B cell (primary cell): Measurements from ENCODE around the gene EXOC4. TPM values are rescaled to one million over a fixed set of nuclear protein-coding genes. Genes with fewer than 3 reads are reported as not detected.

Source experiments
- ATAC-seq: fragments of 200-7000 bp; cut with Tn5 transposase; one replicate; pipeline ENCODE4 v1.10.0; 2021; ENCODE audit warnings: low read depth, mild to moderate bottlenecking, moderate number of reproducible peaks, moderate library complexity
- CTCF ChIA-PET: fragments of 350-600 bp; sonication (Branson Sonifier 250); formaldehyde crosslinking; loops from one replicate; lab custom pipeline; 2021; ENCODE audit warnings: antibody characterized with exemption, inconsistent platforms; lab: Charles Lee
- POLR2A ChIA-PET: fragments of 350-600 bp; sonication (Branson Sonifier 250); formaldehyde crosslinking; loops from one replicate; lab custom pipeline; 2021; ENCODE audit warnings: antibody characterized with exemption; lab: Charles Lee
- DNase-seq: peaks from one replicate; pipeline ENCODE4 v3.0.0; 2013
- H2AFZ ChIP-seq: 2 replicates; pipeline ENCODE4 v1.6.1; 2012; ENCODE audit warnings: mild to moderate bottlenecking, low read depth, low read length; ENCODE audit not compliant: insufficient read depth, poor library complexity, severe bottlenecking
- H3K27ac ChIP-seq, 2 donors: 1 replicate in 1 of 2; 2 replicates in 1 of 2; pipeline ENCODE4 v1.5.1; 2012 to 2013; ENCODE audit warnings: low read length in 2 of 2, mild to moderate bottlenecking in 2 of 2, moderate library complexity in 1 of 2
- H3K27me3 ChIP-seq, 4 experiments: fragments of 200-600 bp in 1 of 4; sonication (generic) in 1 of 4; replicated peaks in 1 of 4; 1 replicate in 2 of 4; 2 replicates in 2 of 4; pipeline versions ENCODE4 v1.6.1 to v1.7.0; 2013 to 2016; ENCODE audit warnings: low read length in 3 of 4, mild to moderate bottlenecking in 2 of 4, mixed read lengths in 1 of 4, moderate library complexity in 1 of 4; ENCODE audit not compliant: insufficient read depth in 4 of 4, control insufficient read depth in 3 of 4; ENCODE audit errors: control extremely low read depth in 1 of 4
- H3K36me3 ChIP-seq, 2 experiments: replicated peaks in 1 of 2; 1 replicate in 1 of 2; 2 replicates in 1 of 2; pipeline versions ENCODE4 v1.6.1 to v1.7.1; 2013; ENCODE audit warnings: low read length in 1 of 2; ENCODE audit not compliant: insufficient read depth in 2 of 2, control insufficient read depth in 1 of 2; ENCODE audit errors: control extremely low read depth in 1 of 2, extremely low read depth in 1 of 2
- H3K4me1 ChIP-seq, 2 donors: fragments of 200-600 bp in 1 of 2; sonication (generic) in 1 of 2; 1 replicate in 1 of 2; 2 replicates in 1 of 2; pipeline versions ENCODE4 v1.5.1 to v1.6.1; 2013 to 2017; ENCODE audit warnings: low read length in 2 of 2; ENCODE audit not compliant: control insufficient read depth in 2 of 2, insufficient read depth in 2 of 2
- H3K4me2 ChIP-seq: replicated peaks from 2 replicates; pipeline ENCODE3; 2012; ENCODE audit warnings: mild to moderate bottlenecking, low read depth, low read length; ENCODE audit not compliant: poor library complexity, severe bottlenecking
- H3K4me3 ChIP-seq, 5 experiments: fragments of 200-600 bp in 1 of 5; sonication (generic) in 1 of 5; 1 replicate in 3 of 5; 2 replicates in 2 of 5; pipeline versions ENCODE4 v1.5.1 to v1.7.0; 2011 to 2016; ENCODE audit warnings: low read length in 4 of 5, mild to moderate bottlenecking in 4 of 5, low read depth in 2 of 5, control low read depth in 1 of 5, moderate library complexity in 1 of 5; ENCODE audit not compliant: insufficient read depth in 1 of 5; ENCODE audit errors: control extremely low read depth in 1 of 5, extremely low read depth in 1 of 5
- H3K79me2 ChIP-seq: fragments of 200-600 bp; sonication (generic); one replicate; pipeline ENCODE4 v1.6.0; 2016; ENCODE audit warnings: low read length; ENCODE audit not compliant: control insufficient read depth, insufficient read depth
- H3K9ac ChIP-seq: fragments of 200-600 bp; sonication (generic); 2 replicates; pipeline ENCODE4 v1.6.1; 2017; ENCODE audit warnings: mild to moderate bottlenecking, low read length, moderate library complexity
- H3K9me3 ChIP-seq, 3 donors: one replicate each; pipeline versions ENCODE4 v1.6.1 to v1.7.1; 2013; ENCODE audit warnings: low read length in 2 of 3; ENCODE audit not compliant: control insufficient read depth in 2 of 3, insufficient read depth in 1 of 3; ENCODE audit errors: control extremely low read depth in 1 of 3
- H4K20me1 ChIP-seq: 2 replicates; pipeline ENCODE4 v1.6.0; 2012; ENCODE audit warnings: mild to moderate bottlenecking, low read length; ENCODE audit not compliant: insufficient read depth, control insufficient read depth, poor library complexity, severe bottlenecking
- H3K27ac Mint-ChIP-seq: one replicate; pipeline ENCODE4 v1.8.0; 2021; ENCODE audit warnings: mixed read lengths
- H3K27me3 Mint-ChIP-seq: one replicate; pipeline ENCODE4 v1.8.0; 2021; ENCODE audit warnings: mixed read lengths
- H3K4me1 Mint-ChIP-seq: one replicate; pipeline ENCODE4 v1.8.0; 2021; ENCODE audit warnings: mixed read lengths
- H3K4me3 Mint-ChIP-seq: one replicate; pipeline ENCODE4 v1.8.0; 2021; ENCODE audit warnings: mixed read lengths
- H3K9me3 Mint-ChIP-seq: one replicate; pipeline ENCODE4 v1.8.0; 2022; ENCODE audit warnings: mixed read lengths; ENCODE audit not compliant: insufficient read depth
- EZH2 ChIP-seq: IDR thresholded peaks from 2 replicates; pipeline ENCODE4 v1.6.1; 2012; ENCODE audit warnings: borderline replicate concordance, low read depth, mild to moderate bottlenecking, moderate library complexity, low read length; ENCODE audit not compliant: insufficient read depth, poor library complexity, severe bottlenecking
- WGBS: methylation state at CpG from one replicate; pipeline ENCODE4 v1.1.5; 2013; ENCODE audit warnings: missing lambda C conversion rate; ENCODE audit not compliant: insufficient coverage; 5-methylcytosine and 5-hydroxymethylcytosine counted together
- intact Hi-C: fragments of 100-400 bp; cut with micrococcal nuclease; formaldehyde crosslinking; loops from one replicate; pipeline ENCODE4 v1.10.0; 2022
- polyA plus RNA-seq: library from polyadenylated mRNA; depleted of rRNA; stranded (reverse); fragments of >200 nt; gene quantifications from 2 replicates; pipeline ENCODE4 v1.2.3, GENCODE V29; 2012
- total RNA-seq, 2 donors: library from RNA; stranded (reverse); fragments of 120-200 nt in 1 of 2; gene quantifications; 1 replicate in 1 of 2; 2 replicates in 1 of 2; pipeline versions ENCODE4 v1.2.3 to v1.2.4, GENCODE V29; 2013 to 2022
- TF ChIP-seq, protein P1 (sequence below): fragments of 200-600 bp; IDR thresholded peaks from one replicate; pipeline ENCODE4 v1.8.0; 2022; ENCODE audit warnings: antibody characterized with exemption, mild to moderate bottlenecking

EXOC4 gene
- total and polyA plus RNA-seq, 2 donors (not counting 1 experiment from before 2014, with no cell fraction given) = 16.7 to 135 TPM

DNA sequence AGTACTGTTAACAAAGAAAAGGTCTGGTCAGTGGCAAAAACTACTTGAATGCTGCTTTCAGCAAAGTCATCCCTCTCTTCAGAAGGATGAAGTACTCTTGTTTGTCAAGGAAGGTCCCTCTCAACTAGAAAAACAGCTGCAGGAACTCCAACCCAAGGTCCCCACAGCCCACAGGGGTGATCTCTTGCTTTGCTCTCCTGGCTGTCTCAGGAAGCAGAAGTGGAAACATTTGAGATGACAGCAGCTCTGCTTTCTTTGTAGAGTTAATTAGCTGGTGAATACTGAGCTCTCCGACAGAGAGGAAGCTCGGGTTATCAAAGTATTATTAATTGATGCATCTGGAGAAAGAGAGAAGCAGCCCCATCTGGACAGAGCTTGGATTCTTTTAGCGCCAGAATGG is 848.8 kb downstream of the EXOC4 start:
- DNase-seq (no peak), ATAC-seq (no peak)
- Histone ChIP-seq H3K9me3 (no peaks in the 10 kb centered on the region), H3K4me2 (no peak overlapping the region), H4K20me1 (no peaks in the 10 kb centered on the region), H3K9ac (no peak overlapping the region), H3K27ac (no peak overlapping the region), H3K27me3 (no peaks in the 10 kb centered on the region), H2AFZ (no peak overlapping the region), H3K36me3 (no peaks in the 10 kb centered on the region), H3K4me3 (no peak overlapping the region), H3K79me2 (no peaks in the 10 kb centered on the region), H3K4me1 (no peaks in the 10 kb centered on the region)
- Mint-ChIP-seq H3K27ac (no peak overlapping the region), H3K27me3 (no peaks in the 10 kb centered on the region), H3K9me3 (no peaks in the 10 kb centered on the region), H3K4me3 (no peak overlapping the region), H3K4me1 (peaks cover 4% of the 10 kb centered on the region)
- WGBS = no CpG with 5 or more reads among the region's 3 CpGs
- TF ChIP-seq, protein P1, sequence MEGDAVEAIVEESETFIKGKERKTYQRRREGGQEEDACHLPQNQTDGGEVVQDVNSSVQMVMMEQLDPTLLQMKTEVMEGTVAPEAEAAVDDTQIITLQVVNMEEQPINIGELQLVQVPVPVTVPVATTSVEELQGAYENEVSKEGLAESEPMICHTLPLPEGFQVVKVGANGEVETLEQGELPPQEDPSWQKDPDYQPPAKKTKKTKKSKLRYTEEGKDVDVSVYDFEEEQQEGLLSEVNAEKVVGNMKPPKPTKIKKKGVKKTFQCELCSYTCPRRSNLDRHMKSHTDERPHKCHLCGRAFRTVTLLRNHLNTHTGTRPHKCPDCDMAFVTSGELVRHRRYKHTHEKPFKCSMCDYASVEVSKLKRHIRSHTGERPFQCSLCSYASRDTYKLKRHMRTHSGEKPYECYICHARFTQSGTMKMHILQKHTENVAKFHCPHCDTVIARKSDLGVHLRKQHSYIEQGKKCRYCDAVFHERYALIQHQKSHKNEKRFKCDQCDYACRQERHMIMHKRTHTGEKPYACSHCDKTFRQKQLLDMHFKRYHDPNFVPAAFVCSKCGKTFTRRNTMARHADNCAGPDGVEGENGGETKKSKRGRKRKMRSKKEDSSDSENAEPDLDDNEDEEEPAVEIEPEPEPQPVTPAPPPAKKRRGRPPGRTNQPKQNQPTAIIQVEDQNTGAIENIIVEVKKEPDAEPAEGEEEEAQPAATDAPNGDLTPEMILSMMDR = no peak
- no peak for TF ChIP-seq EZH2
- CTCF ChIA-PET = no interaction called here
- intact Hi-C loops = no loop called here
- POLR2A ChIA-PET = no interaction called here

DNA sequence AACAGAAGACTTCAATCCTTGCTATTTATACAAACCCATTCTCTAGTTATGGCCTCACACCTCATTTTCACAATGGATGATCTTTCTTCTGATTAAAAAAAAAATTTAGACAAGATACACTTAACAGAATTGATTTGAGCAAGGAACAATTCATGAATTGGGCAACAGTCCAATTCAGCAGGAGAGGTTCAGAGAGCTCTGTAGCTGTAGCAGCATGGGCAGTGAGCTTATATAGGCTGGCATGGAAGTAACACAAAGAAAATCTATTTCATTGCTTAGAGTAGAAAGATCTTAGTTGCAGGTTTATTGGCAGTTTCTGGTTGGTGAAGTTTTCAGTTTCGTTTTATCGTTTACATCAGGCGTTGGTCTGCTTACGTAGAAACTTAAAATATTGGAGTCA is 851.3 kb downstream of the EXOC4 start:
- WGBS = no CpG with 5 or more reads among the region's 4 CpGs
- peaks cover 4% of the 10 kb centered on the region for H3K4me1 Mint-ChIP-seq

More for the DNA sequence above, 851.3 kb downstream of the EXOC4 start:
- H3K9me3 Mint-ChIP-seq = no peaks in the 10 kb centered on the region
- Histone ChIP-seq H3K4me1 (no peaks in the 10 kb centered on the region), H3K4me3 (no peak overlapping the region), H3K4me2 (no peak overlapping the region), H3K36me3 (no peaks in the 10 kb centered on the region), H4K20me1 (no peaks in the 10 kb centered on the region), H2AFZ (no peak overlapping the region), H3K9ac (no peak overlapping the region), H3K9me3 (peaks cover 0 to 3% (median 0%) of the 10 kb centered on the region in 3 donors), H3K79me2 (no peaks in the 10 kb centered on the region), H3K27ac (no peak overlapping the region), H3K27me3 (no peaks in the 10 kb centered on the region)
- intact Hi-C loops = no loop called here
- DNase-seq = no peak
- H3K27me3 Mint-ChIP-seq = no peaks in the 10 kb centered on the region
- ChIA-PET POLR2A (no interaction called here), CTCF (no interaction called here)
- no peak overlapping the region for H3K27ac Mint-ChIP-seq
- ATAC-seq = no peak
- TF ChIP-seq, protein P1 = no peak
- no peak for TF ChIP-seq EZH2
- no peak overlapping the region for H3K4me3 Mint-ChIP-seq
